Left ventricle myocardium inferior (tissue), 1 donor: ENCODE data around the gene PDE9A. TPM values are rescaled to one million over a fixed set of nuclear protein-coding genes. Genes with fewer than 3 reads are reported as not detected.

ENCODE experiments used
- DNase-seq: peaks from one replicate; pipeline ENCODE4 v3.0.0-alpha.2; 2020
- H3K27ac ChIP-seq: fragments of 200-600 bp; replicated peaks from 2 replicates; pipeline ENCODE4 v1.8.0; 2021
- H3K27me3 ChIP-seq: fragments of 200-600 bp; 2 replicates; pipeline ENCODE4 v1.8.0; 2021; ENCODE audit warnings: low read depth
- H3K36me3 ChIP-seq: fragments of 200-600 bp; 2 replicates; pipeline ENCODE4 v1.8.0; 2021
- H3K4me1 ChIP-seq: fragments of 200-600 bp; 2 replicates; pipeline ENCODE4 v1.8.0; 2021
- H3K4me3 ChIP-seq: fragments of 200-600 bp; 2 replicates; pipeline ENCODE4 v1.8.0; 2021; ENCODE audit warnings: mild to moderate bottlenecking, moderate library complexity
- H3K9me3 ChIP-seq: fragments of 200-600 bp; replicated peaks from 2 replicates; pipeline ENCODE4 v1.8.0; 2021
- intact Hi-C: fragments of 100-400 bp; cut with micrococcal nuclease; formaldehyde crosslinking; loops from one replicate; pipeline ENCODE4 v1.11.0; 2022
- total RNA-seq: library from RNA; stranded (reverse); fragmentation: NEBNext Ultra II Directional; extraction: Animal tissue kit (Norgen Biotek cat#: 25700); gene quantifications from one replicate; pipeline ENCODE4 v1.2.1, GENCODE V29; 2021
- TF ChIP-seq, protein P1 (sequence below): fragments of 200-600 bp; IDR thresholded peaks from 2 replicates; pipeline ENCODE4 v1.8.0; 2021; ENCODE audit warnings: antibody characterized with exemption, mild to moderate bottlenecking, borderline replicate concordance
- donor health status: DM: no; HTN: yes; CAD: no; lungs with severe emphysema.

The PDE9A gene
- total RNA-seq, 1 donor from 2014 or later: 3.2 TPM

- intact Hi-C loops: no loop called here
- no peak for DNase-seq
- TF ChIP-seq, protein P1, sequence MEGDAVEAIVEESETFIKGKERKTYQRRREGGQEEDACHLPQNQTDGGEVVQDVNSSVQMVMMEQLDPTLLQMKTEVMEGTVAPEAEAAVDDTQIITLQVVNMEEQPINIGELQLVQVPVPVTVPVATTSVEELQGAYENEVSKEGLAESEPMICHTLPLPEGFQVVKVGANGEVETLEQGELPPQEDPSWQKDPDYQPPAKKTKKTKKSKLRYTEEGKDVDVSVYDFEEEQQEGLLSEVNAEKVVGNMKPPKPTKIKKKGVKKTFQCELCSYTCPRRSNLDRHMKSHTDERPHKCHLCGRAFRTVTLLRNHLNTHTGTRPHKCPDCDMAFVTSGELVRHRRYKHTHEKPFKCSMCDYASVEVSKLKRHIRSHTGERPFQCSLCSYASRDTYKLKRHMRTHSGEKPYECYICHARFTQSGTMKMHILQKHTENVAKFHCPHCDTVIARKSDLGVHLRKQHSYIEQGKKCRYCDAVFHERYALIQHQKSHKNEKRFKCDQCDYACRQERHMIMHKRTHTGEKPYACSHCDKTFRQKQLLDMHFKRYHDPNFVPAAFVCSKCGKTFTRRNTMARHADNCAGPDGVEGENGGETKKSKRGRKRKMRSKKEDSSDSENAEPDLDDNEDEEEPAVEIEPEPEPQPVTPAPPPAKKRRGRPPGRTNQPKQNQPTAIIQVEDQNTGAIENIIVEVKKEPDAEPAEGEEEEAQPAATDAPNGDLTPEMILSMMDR: no peak
- Histone ChIP-seq H3K27ac (no peak overlapping the region), H3K4me1 (peaks cover 12% of the 10 kb centered on the region), H3K9me3 (no peaks in the 10 kb centered on the region), H3K36me3 (no peaks in the 10 kb centered on the region), H3K27me3 (peaks cover 88% of the 10 kb centered on the region), H3K4me3 (no peak overlapping the region)
Measured at GRCh38 chr21:42639646-42640152, 13.7 kb upstream of the PDE9A start.

DNA sequence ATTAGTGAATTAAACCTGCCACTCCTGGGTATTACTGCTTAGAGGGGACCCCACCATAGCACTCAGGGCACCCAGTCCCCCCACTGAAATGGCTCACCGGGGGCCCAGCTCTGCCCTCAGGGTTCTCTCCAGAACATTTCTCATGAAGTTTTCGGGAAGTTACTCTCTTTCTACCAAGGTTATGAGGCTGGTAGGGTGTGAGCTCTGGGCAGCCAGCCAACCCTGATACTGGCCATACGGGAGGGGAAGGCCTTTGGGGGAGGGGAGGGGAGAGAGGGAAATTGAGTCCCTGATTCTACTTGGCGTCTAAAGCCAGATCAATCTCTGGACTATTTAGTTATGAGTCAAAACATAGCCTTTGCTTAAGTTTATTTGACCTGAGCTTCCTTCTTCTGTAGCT is 12.9 kb upstream of the PDE9A start:
- peaks cover 12% of the 10 kb centered on the region for H3K4me1 ChIP-seq
- no peaks in the 10 kb centered on the region for H3K9me3 ChIP-seq
- H3K27me3 ChIP-seq: peaks cover 80% of the 10 kb centered on the region
- TF ChIP-seq, protein P1: no peak
- no peak overlapping the region for H3K27ac ChIP-seq
- intact Hi-C loops: no loop called here
- H3K36me3 ChIP-seq: no peaks in the 10 kb centered on the region
- H3K4me3 ChIP-seq: no peak overlapping the region
- no peak for DNase-seq

GRCh38 chr21:42641311-42642218 is 11.9 kb upstream of the PDE9A start:
- Histone ChIP-seq H3K4me3 (peak overlapping the region; percentile 21), H3K9me3 (no peaks in the 10 kb centered on the region), H3K4me1 (peaks cover 12% of the 10 kb centered on the region), H3K36me3 (no peaks in the 10 kb centered on the region), H3K27ac (no peak overlapping the region), H3K27me3 (peaks cover 70% of the 10 kb centered on the region)
- no peak for DNase-seq
- intact Hi-C loops: no loop called here
- TF ChIP-seq, protein P1: no peak

GRCh38 chr21:42642219-42642745 is 11.1 kb upstream of the PDE9A start:
- no peak overlapping the region for H3K4me3 ChIP-seq
- TF ChIP-seq, protein P1: no peak
- no peaks in the 10 kb centered on the region for H3K9me3 ChIP-seq
- no peak overlapping the region for H3K27ac ChIP-seq
- H3K27me3 ChIP-seq: peaks cover 64% of the 10 kb centered on the region
- intact Hi-C loops: no loop called here
- H3K36me3 ChIP-seq: no peaks in the 10 kb centered on the region
- peaks cover 12% of the 10 kb centered on the region for H3K4me1 ChIP-seq
- DNase-seq: no peak

DNA sequence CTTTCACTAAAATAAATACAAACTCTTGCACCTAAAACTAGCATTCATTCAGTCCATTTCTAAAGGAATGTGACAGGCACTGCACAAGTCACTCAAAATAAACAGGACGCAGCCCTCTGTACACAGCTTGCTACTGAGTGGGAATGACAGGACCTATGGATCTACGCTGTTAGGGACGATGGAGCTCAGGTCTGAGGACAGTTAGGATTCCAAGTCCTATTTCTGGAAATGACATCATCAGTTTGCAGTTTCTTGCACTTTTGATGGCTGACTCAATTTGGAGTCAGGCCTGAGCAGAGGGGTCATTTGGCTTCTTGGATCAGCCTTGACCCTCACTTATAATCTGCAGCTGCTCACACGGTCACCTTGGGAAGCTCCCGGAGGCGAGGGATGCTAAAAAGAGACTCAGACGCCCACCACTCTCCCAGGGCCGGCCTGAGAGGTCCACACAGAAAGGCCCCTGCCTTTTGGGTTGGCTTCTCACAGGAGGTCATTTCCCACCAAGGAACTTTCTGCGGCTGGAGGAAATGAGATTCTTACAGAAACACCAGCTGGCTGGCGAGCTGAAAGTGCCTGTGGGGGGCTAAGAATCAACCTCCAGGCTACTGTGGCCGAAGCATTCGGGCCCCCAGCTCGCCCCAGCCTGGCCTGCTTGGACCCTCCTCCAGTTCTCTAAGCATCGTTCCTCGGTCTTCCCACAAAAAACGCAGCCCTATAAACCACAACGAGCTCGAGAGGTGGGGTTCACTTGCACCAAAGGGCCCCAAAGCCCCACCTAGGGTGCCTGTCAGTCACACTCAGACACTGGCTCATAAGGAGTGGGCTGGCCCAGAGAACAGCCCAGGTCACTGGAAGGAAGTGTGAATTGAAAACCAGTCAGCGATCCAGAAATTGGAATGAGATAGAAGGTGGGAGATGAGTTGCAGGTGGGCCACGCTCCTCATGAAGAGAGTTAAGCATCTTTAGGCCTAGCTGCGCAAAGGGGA is 8.9 kb upstream of the PDE9A start:
- DNase-seq: no peak
- Histone ChIP-seq H3K4me1 (peaks cover 12% of the 10 kb centered on the region), H3K27me3 (peaks cover 41% of the 10 kb centered on the region), H3K36me3 (no peaks in the 10 kb centered on the region), H3K27ac (no peak overlapping the region), H3K9me3 (no peaks in the 10 kb centered on the region), H3K4me3 (no peak overlapping the region)
- intact Hi-C loops: no loop called here
- TF ChIP-seq, protein P1: no peak
